HepG2 (cell line): ENCODE results near the gene CDC42SE1. TPM values are rescaled to one million over a fixed set of nuclear protein-coding genes. Genes with fewer than 3 reads are reported as not detected.

Experiments
- ATAC-seq: fragments of 200-7000 bp; cut with Tn5 transposase; 3 replicates; pipeline ENCODE4 v1.9.1; 2020; ENCODE audit warnings: mild to moderate bottlenecking, moderate library complexity
- BruUV-seq: library from RNA; stranded (reverse); fragments of 400-500 nt; replicated peaks from 2 replicates; lab custom pipeline; 2021; lab: Mats Ljungman, UMichigan
- CTCF ChIA-PET: fragments of 300-600 bp; formaldehyde crosslinking; extraction: SDS; loops from one replicate; lab custom pipeline; 2021; ENCODE audit warnings: low total read pairs, inconsistent platforms, low intra/inter-chr PET ratio; lab: Yijun Ruan, JAX
- POLR2A ChIA-PET: fragments of 350-600 bp; sonication (Branson Sonifier 250); formaldehyde crosslinking; loops from one replicate; lab custom pipeline; 2020; ENCODE audit warnings: antibody characterized with exemption, inconsistent platforms; lab: Yijun Ruan, JAX
- DNase-seq: peaks from one replicate; pipeline ENCODE4 v3.0.0-alpha.2; 2015; ENCODE audit warnings: low spot score
- FAIRE-seq: peaks from 3 replicates; lab custom pipeline; 2011; peaks lifted over from hg19 to GRCh38; lab: Jason Lieb, UNC
- H2AFZ ChIP-seq: one replicate; pipeline ENCODE4 v1.6.1; 2011; ENCODE audit warnings: low read length, inconsistent platforms
- H3K27ac ChIP-seq: fragments of 300-600 bp; 3 replicates; pipeline ENCODE4 v1.8.0; 2011; ENCODE audit warnings: mixed run types, mild to moderate bottlenecking, mixed read lengths, low read length, inconsistent platforms; ENCODE audit not compliant: insufficient read depth; ENCODE audit errors: extremely low read length
- H3K27me3 ChIP-seq, 2 experiments: fragments of 200-600 bp in 1 of 2; 2 replicates in 1 of 2; 3 replicates in 1 of 2; pipeline versions ENCODE4 v1.6.0 to v1.8.0; 2011; ENCODE audit warnings: low read length in 2 of 2, mild to moderate bottlenecking in 2 of 2, moderate library complexity in 2 of 2, inconsistent platforms in 1 of 2; ENCODE audit not compliant: insufficient read depth in 2 of 2, control insufficient read depth in 1 of 2
- H3K36me3 ChIP-seq, 2 experiments: fragments of 200-600 bp in 1 of 2; replicated peaks in 1 of 2; 2 replicates in 1 of 2; 3 replicates in 1 of 2; pipeline versions ENCODE4 v1.5.1 to v1.8.0; 2011; ENCODE audit warnings: low read length in 2 of 2, inconsistent platforms in 1 of 2; ENCODE audit not compliant: insufficient read depth in 2 of 2, control insufficient read depth in 1 of 2
- H3K4me1 ChIP-seq: 2 replicates; pipeline ENCODE4 v1.5.1; 2012; ENCODE audit warnings: low read length, inconsistent platforms; ENCODE audit not compliant: insufficient read depth
- H3K4me2 ChIP-seq: 2 replicates; pipeline ENCODE4 v1.6.0; 2011; ENCODE audit warnings: low read depth, low read length, inconsistent platforms
- H3K4me3 ChIP-seq, 3 experiments: fragments of 200-600 bp in 1 of 3; sonication (generic), shearing (Covaris generic) in 1 of 3; replicated peaks in 1 of 3; 2 replicates each; pipeline ENCODE4 v1.5.1; 2011 to 2016; ENCODE audit warnings: low read length in 3 of 3, inconsistent platforms in 2 of 3, low read depth in 2 of 3, mild to moderate bottlenecking in 2 of 3, control low read depth in 1 of 3, mixed read lengths in 1 of 3; ENCODE audit not compliant: insufficient read depth in 1 of 3
- H3K79me2 ChIP-seq: one replicate; pipeline ENCODE4 v1.6.1; 2011; ENCODE audit warnings: low read length, inconsistent platforms; ENCODE audit not compliant: insufficient read depth
- H3K9ac ChIP-seq: 2 replicates; pipeline ENCODE4 v1.6.0; 2011; ENCODE audit warnings: mild to moderate bottlenecking, low read depth, low read length, inconsistent platforms; ENCODE audit not compliant: insufficient read depth
- H3K9me3 ChIP-seq: 2 replicates; pipeline ENCODE4 v1.5.1; 2012; ENCODE audit warnings: mild to moderate bottlenecking, low read length
- H4K20me1 ChIP-seq: 2 replicates; pipeline ENCODE4 v1.6.0; 2011; ENCODE audit warnings: inconsistent platforms, mild to moderate bottlenecking, low read length, moderate library complexity; ENCODE audit not compliant: insufficient read depth
- ELK4 ChIP-seq: sonication (generic); formaldehyde crosslinking; IDR thresholded peaks from 2 replicates; pipeline ENCODE4 v1.9.0; 2021; ENCODE audit warnings: missing genetic modification reagents, borderline replicate concordance
- FOSL2 ChIP-seq: sonication (generic); formaldehyde crosslinking; IDR thresholded peaks from 2 replicates; pipeline ENCODE4 v1.4.0; 2020; ENCODE audit warnings: missing genetic modification reagents
- HMGXB4 ChIP-seq, 2 experiments: sonication (generic) in 1 of 2; formaldehyde crosslinking in 1 of 2; IDR thresholded peaks; 2 replicates each; pipeline versions ENCODE4 v1.4.0 to v1.6.1; 2018 to 2020; ENCODE audit warnings: missing genetic modification reagents in 2 of 2, borderline replicate concordance in 1 of 2, low read depth in 1 of 2, mild to moderate bottlenecking in 1 of 2, missing biosample characterization in 1 of 2
- IRF9 ChIP-seq: sonication (generic); formaldehyde crosslinking; IDR thresholded peaks from 2 replicates; pipeline ENCODE4 v1.8.0; 2022; ENCODE audit warnings: missing genetic modification reagents, mild to moderate bottlenecking, borderline replicate concordance
- PRDM10 ChIP-seq: sonication (generic); formaldehyde crosslinking; IDR thresholded peaks from 2 replicates; pipeline ENCODE4 v1.4.0; 2020; ENCODE audit warnings: low read depth, missing genetic modification reagents
- ZNF441 ChIP-seq: sonication (generic); formaldehyde crosslinking; IDR thresholded peaks from 2 replicates; pipeline ENCODE4 v1.7.0; 2021; ENCODE audit warnings: missing genetic modification reagents, borderline replicate concordance
- ZNF564 ChIP-seq: sonication (generic); formaldehyde crosslinking; IDR thresholded peaks from 2 replicates; pipeline ENCODE4 v1.8.1; 2023; ENCODE audit warnings: mild to moderate bottlenecking, missing genetic modification reagents
- ZNF784 ChIP-seq: sonication (generic); formaldehyde crosslinking; IDR thresholded peaks from 2 replicates; pipeline ENCODE4 v1.5.1; 2020; ENCODE audit warnings: missing genetic modification reagents, mild to moderate bottlenecking, borderline replicate concordance
- whole genome bisulfite sequencing: methylation state at CpG from one replicate; pipeline ENCODE4 v1.1.6; 2017; ENCODE audit warnings: low lambda C conversion rate; 5-methylcytosine and 5-hydroxymethylcytosine counted together
- in situ Hi-C: cut with HindIII; loops from 2 replicates; pipeline ENCODE4 v1.10.0; 2017; ENCODE audit warnings: low pct_unique_long_range_greater_than_20kb; ENCODE audit not compliant: extremely low pct_ligation_motif_present
- intact Hi-C: fragments of 100-400 bp; cut with micrococcal nuclease; formaldehyde crosslinking; loops from one replicate; pipeline ENCODE4 v1.10.0; 2022; ENCODE audit not compliant: unreplicated experiment
- polyA plus RNA-seq, 8 experiments: library from polyadenylated mRNA; depleted of rRNA in 3 of 8; stranded (reverse) in 7 of 8; unstranded in 1 of 8; fragments of >200 nt; fragmentation: Illumina TruSeq in 4 of 8; extraction: Trizol in 4 of 8; gene quantifications; 2 replicates each; pipeline versions ENCODE4 v1.2.1 to v1.2.3, GENCODE V29; 2011 to 2016; ENCODE audit warnings: low read depth in 4 of 8, missing spikeins in 1 of 8, mixed read lengths in 1 of 8; ENCODE audit not compliant: insufficient read depth in 1 of 8
- total RNA-seq, 5 experiments: library from RNA; depleted of rRNA; stranded (reverse); fragments of >200 nt; fragmentation: Illumina TruSeq; extraction: Trizol; gene quantifications; 2 replicates each; pipeline ENCODE4 v1.2.3, GENCODE V29; 2016; ENCODE audit warnings: low read depth in 1 of 5

The CDC42SE1 gene
- total and polyA plus RNA-seq, 2 of the 13 experiments (the other 11 are each of a cell fraction or from before 2014, with no cell fraction given), result 17.6 to 17.9 TPM

GRCh38 chr1:151070474-151071276 lies 11.3 kb upstream of the CDC42SE1 start, which contains the start of gene GABPB2 (continued):
- 0 out of 4 replicates have a peak, but pooled peaks of 1 of the 2 experiments have one; percentile 42 for TF ChIP-seq HMGXB4 (CRISPR knock-in tag; IDR thresholded peaks at IDR 0.05; ENCODE audit: borderline replicate concordance in 1 of 2, low read depth in 1 of 2)

GRCh38 chr1:151069103-151069486 lies 9.7 kb upstream of the CDC42SE1 start:
- ChIA-PET CTCF (no interaction called here), POLR2A (no interaction called here)
- Histone ChIP-seq H3K4me2 (no peak overlapping the region), H3K4me3 (no peak overlapping the region), H3K27ac (no peak overlapping the region), H3K9me3 (no peaks in the 10 kb centered on the region), H3K36me3 (no peaks in the 10 kb centered on the region), H3K79me2 (no peaks in the 10 kb centered on the region), H3K4me1 (peaks cover 25% of the 10 kb centered on the region), H2AFZ (no peak overlapping the region), H4K20me1 (no peaks in the 10 kb centered on the region), H3K27me3 (no peaks in the 10 kb centered on the region), H3K9ac (no peak overlapping the region)
- in situ Hi-C loops (no loop called here), intact Hi-C loops (no loop called here)
- 26% methylated on average over 5 of the region's 5 CpGs for WGBS
- no TSS peak for BruUV-seq
- ATAC-seq (no peak), DNase-seq (no peak), FAIRE-seq (no peak)
- TF ChIP-seq ELK4 (CRISPR knock-in tag), result no peak
- TF ChIP-seq FOSL2 (CRISPR knock-in tag), result no peak
- TF ChIP-seq ZNF441 (CRISPR knock-in tag), result no peak
- no peak for TF ChIP-seq PRDM10 (CRISPR knock-in tag)
- no peak for TF ChIP-seq IRF9
- TF ChIP-seq ZNF564 (CRISPR knock-in tag), result no peak
- TF ChIP-seq ZNF784 (CRISPR knock-in tag), result no peak
